Activated T-helper 2 cell treated with anti-CD3 and anti-CD28 coated beads, Interferon-gamma antibody, Interleukin-2, Interleukin-4, amounts not matched to agents 10 μg/mL and 5 μg/mL and 100 μg/mL, durations not matched to agents 14 hours and 24 hours and 36 hours (primary cell): ENCODE data around the gene JAM3. TPM values are rescaled to one million over a fixed set of nuclear protein-coding genes. Genes with fewer than 3 reads are reported as not detected.

Source experiments
- DNase-seq: peaks from one replicate; pipeline ENCODE4 v3.0.0; 2021; ENCODE audit warnings: low spot score
- H3K27ac Mint-ChIP-seq: one replicate; pipeline ENCODE4 v1.8.0; 2021; ENCODE audit warnings: mixed read lengths
- H3K27me3 Mint-ChIP-seq: one replicate; pipeline ENCODE4 v1.8.0; 2021; ENCODE audit warnings: low read depth, mixed read lengths
- H3K36me3 Mint-ChIP-seq: one replicate; pipeline ENCODE4 v1.8.0; 2021; ENCODE audit warnings: low read depth, mixed read lengths
- H3K4me1 Mint-ChIP-seq: one replicate; pipeline ENCODE4 v1.8.0; 2021; ENCODE audit warnings: low read depth, mixed read lengths
- H3K4me3 Mint-ChIP-seq: one replicate; pipeline ENCODE4 v1.8.0; 2021; ENCODE audit warnings: low read depth, mild to moderate bottlenecking, moderate library complexity, mixed read lengths
- H3K9me3 Mint-ChIP-seq: one replicate; pipeline ENCODE4 v1.8.0; 2021; ENCODE audit warnings: mixed read lengths
- intact Hi-C: fragments of 100-400 bp; cut with micrococcal nuclease; formaldehyde crosslinking; loops from one replicate; pipeline ENCODE4 v1.15.1; 2023
- total RNA-seq: library from RNA; stranded (reverse); gene quantifications from 2 replicates; pipeline ENCODE4 v1.2.3, GENCODE V29; 2022

JAM3 gene
- total RNA-seq, 1 donor from 2014 or later = 3.4 TPM

- peaks cover under 1% of the 10 kb centered on the region for H3K4me1 Mint-ChIP-seq
- no peak overlapping the region for H3K4me3 Mint-ChIP-seq
- H3K27ac Mint-ChIP-seq = no peak overlapping the region
- peaks cover 7% of the 10 kb centered on the region for H3K36me3 Mint-ChIP-seq
- intact Hi-C loops = no loop called here
- H3K9me3 Mint-ChIP-seq = peaks cover 19% of the 10 kb centered on the region
- no peak for DNase-seq
- peaks cover 7% of the 10 kb centered on the region for H3K27me3 Mint-ChIP-seq
These were observed 65.3 kb downstream of the JAM3 start for GRCh38 chr11:134134167-134134566.

GRCh38 chr11:134138376-134138775 is 69.5 kb downstream of the JAM3 start:
- no peaks in the 10 kb centered on the region for H3K9me3 Mint-ChIP-seq
- H3K36me3 Mint-ChIP-seq = no peaks in the 10 kb centered on the region
- intact Hi-C loops = no loop called here
- H3K27ac Mint-ChIP-seq = no peak overlapping the region
- no peak for DNase-seq
- H3K27me3 Mint-ChIP-seq = peaks cover 5% of the 10 kb centered on the region
- no peak overlapping the region for H3K4me3 Mint-ChIP-seq
- peaks cover 2% of the 10 kb centered on the region for H3K4me1 Mint-ChIP-seq

- Mint-ChIP-seq H3K27ac (no peak overlapping the region), H3K27me3 (peaks cover 2% of the 10 kb centered on the region), H3K4me1 (peaks cover 12% of the 10 kb centered on the region), H3K4me3 (no peak overlapping the region), H3K36me3 (no peaks in the 10 kb centered on the region), H3K9me3 (no peaks in the 10 kb centered on the region)
- DNase-seq = no peak
- intact Hi-C loops = loop anchor here (1.0 kb wide), 1 partner anchor 89 kb away; no protein-coding TSS in a partner anchor
These were observed 70.5 kb downstream of the JAM3 start for GRCh38 chr11:134139303-134139872.

GRCh38 chr11:134139873-134140331 is 71.0 kb downstream of the JAM3 start:
- DNase-seq = peak; percentile 27
- H3K9me3 Mint-ChIP-seq = no peaks in the 10 kb centered on the region
- no peak overlapping the region for H3K4me3 Mint-ChIP-seq
- peaks cover 13% of the 10 kb centered on the region for H3K4me1 Mint-ChIP-seq
- H3K36me3 Mint-ChIP-seq = peaks cover 3% of the 10 kb centered on the region
- H3K27me3 Mint-ChIP-seq = no peaks in the 10 kb centered on the region
- intact Hi-C loops = loop anchor here (1.0 to 5.0 kb wide), 2 partner anchors 90 to 213 kb away; no protein-coding TSS in a partner anchor
- H3K27ac Mint-ChIP-seq = no peak overlapping the region

GRCh38 chr11:134140961-134141490 is 72.2 kb downstream of the JAM3 start:
- intact Hi-C loops = loop anchor here (5.0 kb wide), 1 partner anchor 214 kb away; no protein-coding TSS in a partner anchor
- Mint-ChIP-seq H3K4me1 (peaks cover 15% of the 10 kb centered on the region), H3K36me3 (peaks cover 4% of the 10 kb centered on the region), H3K27me3 (no peaks in the 10 kb centered on the region), H3K9me3 (no peaks in the 10 kb centered on the region), H3K27ac (no peak overlapping the region), H3K4me3 (no peak overlapping the region)
- DNase-seq = no peak

GRCh38 chr11:134142536-134142935 is 73.7 kb downstream of the JAM3 start:
- Mint-ChIP-seq H3K9me3 (no peaks in the 10 kb centered on the region), H3K4me1 (peaks cover 15% of the 10 kb centered on the region), H3K36me3 (peaks cover 4% of the 10 kb centered on the region), H3K27ac (no peak overlapping the region), H3K27me3 (no peaks in the 10 kb centered on the region), H3K4me3 (no peak overlapping the region)
- DNase-seq = no peak
- intact Hi-C loops = loop anchor here (5.0 kb wide), 1 partner anchor 215 kb away; no protein-coding TSS in a partner anchor

GRCh38 chr11:134143801-134144200 is 74.9 kb downstream of the JAM3 start:
- no peaks in the 10 kb centered on the region for H3K27me3 Mint-ChIP-seq
- H3K36me3 Mint-ChIP-seq = peaks cover 4% of the 10 kb centered on the region
- DNase-seq = no peak
- H3K4me3 Mint-ChIP-seq = no peak overlapping the region
- no peaks in the 10 kb centered on the region for H3K9me3 Mint-ChIP-seq
- peaks cover 15% of the 10 kb centered on the region for H3K4me1 Mint-ChIP-seq
- H3K27ac Mint-ChIP-seq = no peak overlapping the region
- intact Hi-C loops = loop anchor here (5.0 kb wide), 1 partner anchor 216 kb away; no protein-coding TSS in a partner anchor

GRCh38 chr11:134144744-134145143 is 75.9 kb downstream of the JAM3 start:
- no peaks in the 10 kb centered on the region for H3K9me3 Mint-ChIP-seq
- no peak overlapping the region for H3K27ac Mint-ChIP-seq

GRCh38 chr11:134145715-134146114 is 76.8 kb downstream of the JAM3 start:
- Mint-ChIP-seq H3K4me3 (no peak overlapping the region), H3K27ac (no peak overlapping the region)

More at GRCh38 chr11:134144744-134145143, 75.9 kb downstream of the JAM3 start:
- Mint-ChIP-seq H3K36me3 (peaks cover 4% of the 10 kb centered on the region), H3K4me3 (no peak overlapping the region), H3K27me3 (no peaks in the 10 kb centered on the region), H3K4me1 (peaks cover 13% of the 10 kb centered on the region)
- DNase-seq = no peak
- intact Hi-C loops = loop anchor here (5.0 kb wide), 1 partner anchor 217 kb away; no protein-coding TSS in a partner anchor

GRCh38 chr11:134146598-134146997 is 77.7 kb downstream of the JAM3 start:
- H3K27me3 Mint-ChIP-seq = no peaks in the 10 kb centered on the region
- DNase-seq = no peak
- H3K4me1 Mint-ChIP-seq = peaks cover 13% of the 10 kb centered on the region
- intact Hi-C loops = no loop called here
- no peaks in the 10 kb centered on the region for H3K9me3 Mint-ChIP-seq
- no peak overlapping the region for H3K4me3 Mint-ChIP-seq
- peaks cover 14% of the 10 kb centered on the region for H3K36me3 Mint-ChIP-seq
- no peak overlapping the region for H3K27ac Mint-ChIP-seq

More at GRCh38 chr11:134145715-134146114, 76.8 kb downstream of the JAM3 start:
- no peak for DNase-seq
- peaks cover 13% of the 10 kb centered on the region for H3K4me1 Mint-ChIP-seq
- intact Hi-C loops = no loop called here
- H3K9me3 Mint-ChIP-seq = no peaks in the 10 kb centered on the region
- H3K27me3 Mint-ChIP-seq = no peaks in the 10 kb centered on the region
- H3K36me3 Mint-ChIP-seq = peaks cover 6% of the 10 kb centered on the region

GRCh38 chr11:134149371-134149770 is 80.5 kb downstream of the JAM3 start:
- H3K27ac Mint-ChIP-seq = no peak overlapping the region

GRCh38 chr11:134150195-134150903 is 81.5 kb downstream of the JAM3 start:
- no peak overlapping the region for H3K4me3 Mint-ChIP-seq
- no peaks in the 10 kb centered on the region for H3K4me1 Mint-ChIP-seq
- H3K36me3 Mint-ChIP-seq = peaks cover 35% of the 10 kb centered on the region
- no peak for DNase-seq
- intact Hi-C loops = no loop called here
- H3K27me3 Mint-ChIP-seq = no peaks in the 10 kb centered on the region
- no peaks in the 10 kb centered on the region for H3K9me3 Mint-ChIP-seq
- H3K27ac Mint-ChIP-seq = no peak overlapping the region

More at GRCh38 chr11:134149371-134149770, 80.5 kb downstream of the JAM3 start:
- H3K4me3 Mint-ChIP-seq = no peak overlapping the region
- no peak for DNase-seq
- no peaks in the 10 kb centered on the region for H3K9me3 Mint-ChIP-seq
- H3K4me1 Mint-ChIP-seq = peaks cover 4% of the 10 kb centered on the region
- intact Hi-C loops = no loop called here
- H3K27me3 Mint-ChIP-seq = no peaks in the 10 kb centered on the region
- H3K36me3 Mint-ChIP-seq = peaks cover 30% of the 10 kb centered on the region
